K562 (cell line): ENCODE results near the gene POLR3A. TPM values are rescaled to one million over a fixed set of nuclear protein-coding genes. Genes with fewer than 3 reads are reported as not detected.
A peak's percentile ranks its signal among the peaks of the same experiment; 100 is the strongest.

Source experiments
- ATF1 ChIP-seq, 2 experiments: fragments of 450-650 bp in 1 of 2; IDR thresholded peaks; 2 replicates each; pipeline ENCODE4 v1.6.1; 2016; ENCODE audit warnings: missing compliant biosample characterization in 1 of 2, missing genetic modification characterization in 1 of 2
- CHD2 ChIP-seq: IDR thresholded peaks from 2 replicates; pipeline ENCODE4 v1.6.1; 2011; ENCODE audit warnings: low read depth, low read length
- CTCF ChIP-seq, 3 experiments: IDR thresholded peaks in 2 of 3; conservative IDR thresholded peaks in 1 of 3; 2 replicates each; pipeline ENCODE4 v1.5.1; 2011 to 2012; ENCODE audit warnings: low read length in 3 of 3, mild to moderate bottlenecking in 3 of 3, control low read depth in 2 of 3, improper control_type of control experiment in 1 of 3, inconsistent platforms in 1 of 3, low read depth in 1 of 3, mixed read lengths in 1 of 3, moderate library complexity in 1 of 3; ENCODE audit not compliant: insufficient read depth in 2 of 3
- ETV6 ChIP-seq, 3 experiments: fragments of 150-350 bp in 1 of 3; sonication (generic) in 1 of 3; formaldehyde crosslinking in 1 of 3; IDR thresholded peaks; 2 replicates each; pipeline versions ENCODE4 v1.6.1 to v1.8.0; 2014 to 2022; ENCODE audit warnings: borderline replicate concordance in 2 of 3, low read depth in 2 of 3, antibody characterized with exemption in 1 of 3, low read length in 1 of 3, mild to moderate bottlenecking in 1 of 3, missing genetic modification reagents in 1 of 3
- FOXK1 ChIP-seq: sonication (generic); formaldehyde crosslinking; IDR thresholded peaks from 2 replicates; pipeline ENCODE4 v1.8.0; 2022; ENCODE audit warnings: missing genetic modification reagents, mild to moderate bottlenecking, borderline replicate concordance
- GTF2A2 ChIP-seq: IDR thresholded peaks from 2 replicates; pipeline ENCODE4 v1.6.1; 2016; ENCODE audit warnings: mild to moderate bottlenecking, missing genetic modification characterization, missing compliant biosample characterization
- HNRNPH1 ChIP-seq: fragments of 200-400 bp; formaldehyde crosslinking; optimal IDR thresholded peaks from 2 replicates; pipeline ENCODE3; 2017; ENCODE audit warnings: low read depth, mild to moderate bottlenecking, low read length, moderate library complexity
- HOMEZ ChIP-seq: fragments of 250-450 bp; sonication (Bioruptor Pico); IDR thresholded peaks from 2 replicates; pipeline ENCODE4 v1.4.0; 2020; ENCODE audit warnings: mild to moderate bottlenecking, moderate library complexity
- MAFG ChIP-seq: fragments of 450-650 bp; conservative IDR thresholded peaks from 2 replicates; pipeline ENCODE4 v1.6.1; 2016; ENCODE audit warnings: missing genetic modification characterization, missing compliant biosample characterization
- NFXL1 ChIP-seq: fragments of 450-650 bp; formaldehyde crosslinking; IDR thresholded peaks from 2 replicates; pipeline ENCODE4 v1.4.0; 2021; ENCODE audit warnings: mild to moderate bottlenecking
- PRDM10 ChIP-seq: fragments of 450-650 bp; IDR thresholded peaks from 2 replicates; pipeline ENCODE4 v1.6.1; 2018; ENCODE audit not compliant: partially characterized antibody
- RBM39 ChIP-seq: fragments of 200-400 bp; formaldehyde crosslinking; optimal IDR thresholded peaks from 2 replicates; pipeline ENCODE3; 2018; ENCODE audit warnings: low read depth, low read length
- SMAD3 ChIP-seq: fragments of 450-650 bp; formaldehyde crosslinking; conservative IDR thresholded peaks from 2 replicates; pipeline ENCODE4 v1.4.0; 2020; ENCODE audit warnings: mild to moderate bottlenecking
- SPI1 ChIP-seq: IDR thresholded peaks from 2 replicates; pipeline ENCODE4 v1.6.1; 2011; ENCODE audit warnings: low read depth, low read length, control low read depth, borderline replicate concordance
- SRF ChIP-seq, 2 experiments: fragments of 250-450, 450-650 bp in 1 of 2; sonication (Bioruptor Pico) in 1 of 2; sonication (generic) in 1 of 2; formaldehyde crosslinking; IDR thresholded peaks; 2 replicates each; pipeline versions ENCODE4 v1.5.0 to v1.5.1; 2020 to 2022; ENCODE audit warnings: mild to moderate bottlenecking in 1 of 2, missing genetic modification reagents in 1 of 2
- TRIM28 ChIP-seq: fragments of 450-650 bp; IDR thresholded peaks from 2 replicates; pipeline ENCODE4 v1.6.1; 2017
- ZNF146 ChIP-seq: IDR thresholded peaks from one replicate; pipeline ENCODE4 v1.6.1; 2018; ENCODE audit warnings: missing compliant biosample characterization; ENCODE audit not compliant: unreplicated experiment
- ZNF175 ChIP-seq: fragments of 200-800 bp; sonication (Bioruptor generic); IDR thresholded peaks from 2 replicates; pipeline ENCODE4 v1.6.1; 2016; ENCODE audit warnings: low read depth, mild to moderate bottlenecking, missing genetic modification characterization, missing compliant biosample characterization
- ZSCAN29 ChIP-seq: fragments of 450-650 bp; IDR thresholded peaks from 2 replicates; pipeline ENCODE4 v1.6.1; 2017
- polyA plus RNA-seq, 8 experiments: library from polyadenylated mRNA; depleted of rRNA in 4 of 8; stranded (reverse) in 5 of 8; unstranded in 3 of 8; fragments of >200 nt; fragmentation: Nextera tagmentation in 2 of 8; fragmentation: Illumina TruSeq in 1 of 8; extraction: Ambion mirVana in 2 of 8; extraction: Trizol in 1 of 8; gene quantifications; 2 replicates each; pipeline versions ENCODE4 v1.2.1 to v1.2.3, GENCODE V29; 2011 to 2014; ENCODE audit warnings: inconsistent platforms in 1 of 8, missing spikeins in 1 of 8
- total RNA-seq, 7 experiments: library from RNA; depleted of rRNA in 6 of 7; stranded (reverse); fragments of >200 nt in 6 of 7; fragmentation: Illumina TruSeq in 2 of 7; extraction: Trizol in 2 of 7; gene quantifications; 2 replicates each; pipeline versions ENCODE4 v1.2.1 to v1.2.3, GENCODE V29; 2011 to 2021; ENCODE audit warnings: low replicate concordance in 1 of 7

The POLR3A gene
- total and polyA plus RNA-seq, 9 of the 15 experiments (the other 6 are each of a cell fraction or from before 2014, with no cell fraction given) = 14.9 to 37.0 (median 26.7) TPM

GRCh38 chr10:78029269-78030226, at the start of gene POLR3A (continued):
- 0 out of 4 replicates have a peak, but pooled peaks of 1 of the 2 experiments have one; percentile 37 for TF ChIP-seq ETV6 (IDR thresholded peaks at IDR 0.05; ENCODE audit: borderline replicate concordance in 1 of 2, low read depth in 2 of 2, low read length in 1 of 2)
- no peak for TF ChIP-seq ETV6 (CRISPR knock-in tag; IDR thresholded peaks at IDR 0.05; ENCODE audit: borderline replicate concordance)
- TF ChIP-seq TRIM28 = peak; percentile 65; the same call in 1 of the 2 replicates
- TF ChIP-seq ATF1 (CRISPR knock-in tag; IDR thresholded peaks at IDR 0.05) = no peak
- TF ChIP-seq ATF1 (tag; IDR thresholded peaks at IDR 0.05) = peak; percentile 89
- TF ChIP-seq ZSCAN29 = no peak
- TF ChIP-seq GTF2A2 (tag) = no peak
- 0 out of 2 replicates have a peak, but pooled peaks have one; percentile 4 for TF ChIP-seq SMAD3 (CRISPR knock-in tag)
- peak; percentile 40; the same call in 1 of the 2 replicates for TF ChIP-seq SPI1
- peak; percentile 56 for TF ChIP-seq PRDM10
- TF ChIP-seq MAFG (tag) = no peak
- TF ChIP-seq CHD2 = peak; percentile 65
- TF ChIP-seq NFXL1 (CRISPR knock-in tag) = no peak
- TF ChIP-seq FOXK1 (CRISPR knock-in tag) = no peak
- TF ChIP-seq SRF (CRISPR knock-in tag; IDR thresholded peaks at IDR 0.05) = peak in 1 of 2 experiments; percentile 63; a peak in 2 of 4 replicates
- TF ChIP-seq HNRNPH1 = no peak
- TF ChIP-seq RBM39 = peak; percentile 60
- TF ChIP-seq ZNF146 = no peak
- TF ChIP-seq CTCF (IDR thresholded peaks at IDR 0.05 in 2 of 3, conservative IDR thresholded peaks at IDR 0.05 in 1 of 3; ENCODE audit: insufficient read depth in 2 of 3, low read depth in 1 of 3, low read length in 3 of 3) = peak; percentile 91 to 96 (median 93)
- peak; percentile 77; the same call in 1 of the 2 replicates for TF ChIP-seq ZNF175
- TF ChIP-seq HOMEZ = no peak
